ENCODE results near the gene SDK1.

Gene SDK1

DNA sequence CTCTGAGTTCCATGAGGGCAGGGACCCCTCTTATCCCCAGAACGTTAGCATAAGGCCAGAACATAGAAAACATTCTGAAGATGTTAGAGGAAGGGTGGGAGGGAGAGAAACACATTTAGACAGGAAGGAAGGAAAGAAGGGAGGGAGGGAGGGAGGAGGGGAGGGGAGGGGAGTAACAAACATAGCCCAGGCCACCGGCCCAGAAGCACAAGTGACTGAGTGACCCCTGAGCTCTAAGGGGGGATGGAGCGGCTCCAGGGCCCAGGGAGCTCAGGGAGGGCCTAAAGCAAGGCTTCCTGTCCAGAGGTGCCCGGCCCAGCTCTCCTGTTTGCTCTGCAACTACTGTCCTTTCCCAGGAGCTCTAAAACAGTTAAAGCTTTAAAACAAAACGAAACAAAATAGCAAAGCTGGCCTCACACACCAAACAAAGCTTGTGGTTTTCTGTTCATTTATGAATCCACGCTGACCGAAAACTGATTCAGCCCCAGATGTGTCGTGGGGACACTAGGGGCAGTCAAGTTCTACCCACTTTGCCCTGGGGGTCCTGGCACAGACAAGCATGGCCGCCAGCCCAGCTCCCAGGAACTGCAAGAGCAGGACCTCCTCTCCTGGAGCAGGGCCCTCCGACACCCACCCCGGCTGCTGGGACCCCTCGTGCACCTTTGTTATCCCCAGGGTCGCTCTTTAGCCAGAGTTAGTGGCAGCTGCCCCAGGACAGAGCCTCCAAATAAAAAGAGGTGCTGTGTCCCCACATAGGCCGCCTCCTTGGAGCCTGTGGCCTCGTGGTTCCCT, 884.9 kb downstream of the SDK1 start:
- no peak for DNase-seq (ENCODE audit: low read depth in 2 of 2, low spot score in 1 of 2)

GRCh38 chr7:4186513-4186780, 885.4 kb downstream of the SDK1 start:
- no peak for DNase-seq (ENCODE audit: low read depth in 2 of 2, low spot score in 1 of 2)

DNA sequence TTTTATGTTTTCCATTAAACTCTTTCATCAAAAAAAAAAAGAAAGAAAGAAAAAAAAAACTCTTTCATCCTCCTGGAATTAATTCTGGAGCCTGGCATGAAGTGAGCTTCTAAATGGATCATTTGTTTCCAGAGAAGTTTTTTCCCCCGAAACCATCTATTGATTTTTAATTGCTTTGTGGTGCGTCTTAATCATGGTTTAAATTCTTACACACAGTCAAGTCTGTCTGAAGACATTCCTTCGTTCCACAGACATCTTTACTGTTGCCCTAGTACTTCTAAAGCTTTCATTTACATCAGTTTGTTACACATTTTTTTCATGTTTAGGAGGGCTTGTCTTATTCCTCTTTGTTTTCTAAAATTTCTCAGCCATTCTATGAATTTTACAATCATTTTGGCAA, 887.6 kb downstream of the SDK1 start:
- no peak for DNase-seq (ENCODE audit: low read depth in 2 of 2, low spot score in 1 of 2)

GRCh38 chr7:4189131-4189570, 888.1 kb downstream of the SDK1 start:
- no peak for DNase-seq (ENCODE audit: low read depth in 2 of 2, low spot score in 1 of 2)

DNA sequence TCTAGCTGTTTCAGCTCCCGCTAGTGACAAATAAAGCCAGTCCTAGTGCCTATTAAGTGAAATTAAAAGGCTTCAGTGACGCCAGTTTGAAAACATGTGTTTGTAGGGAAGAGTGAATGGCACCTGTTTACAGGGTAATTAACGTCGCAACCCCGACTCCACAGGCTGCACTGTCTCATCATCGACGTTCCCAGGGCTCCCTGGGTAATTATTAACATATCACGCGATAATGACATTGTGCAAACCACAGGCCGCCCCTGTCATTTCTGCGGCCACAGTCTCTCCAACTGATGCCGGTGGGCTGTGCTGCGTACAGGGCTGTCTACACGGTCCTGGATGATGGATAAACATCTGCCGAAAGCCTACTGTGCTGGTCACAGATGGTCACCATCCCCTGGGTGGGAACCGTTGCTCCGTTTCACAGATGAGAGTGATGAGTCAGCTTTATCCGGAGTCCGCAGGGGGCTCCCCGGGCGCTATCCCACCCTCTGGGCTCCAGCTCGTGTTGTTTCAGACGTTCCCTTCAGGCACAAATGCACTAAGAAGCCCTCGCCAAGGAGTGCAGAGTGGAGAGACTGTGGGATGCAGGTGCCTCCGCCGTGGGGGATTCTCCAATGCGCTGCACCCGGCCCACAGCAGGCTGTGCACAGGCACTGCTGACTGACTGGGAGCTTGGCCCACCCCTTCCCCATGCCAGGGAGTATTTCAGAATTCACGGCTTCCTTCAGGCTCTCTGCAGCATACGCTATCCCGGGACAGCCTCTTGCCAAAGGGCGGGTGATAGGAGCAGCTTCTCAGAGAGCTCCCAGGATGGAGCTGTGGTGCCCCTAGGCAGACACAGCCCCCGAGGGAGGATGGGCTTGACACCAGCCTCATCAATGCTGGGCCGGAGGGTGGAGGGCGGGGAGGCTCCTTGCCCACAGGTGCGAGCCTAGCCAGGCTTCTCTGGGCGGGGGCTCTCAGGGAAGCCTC, 889.2 kb downstream of the SDK1 start:
- no peak for DNase-seq (ENCODE audit: low read depth in 2 of 2, low spot score in 1 of 2)

DNA sequence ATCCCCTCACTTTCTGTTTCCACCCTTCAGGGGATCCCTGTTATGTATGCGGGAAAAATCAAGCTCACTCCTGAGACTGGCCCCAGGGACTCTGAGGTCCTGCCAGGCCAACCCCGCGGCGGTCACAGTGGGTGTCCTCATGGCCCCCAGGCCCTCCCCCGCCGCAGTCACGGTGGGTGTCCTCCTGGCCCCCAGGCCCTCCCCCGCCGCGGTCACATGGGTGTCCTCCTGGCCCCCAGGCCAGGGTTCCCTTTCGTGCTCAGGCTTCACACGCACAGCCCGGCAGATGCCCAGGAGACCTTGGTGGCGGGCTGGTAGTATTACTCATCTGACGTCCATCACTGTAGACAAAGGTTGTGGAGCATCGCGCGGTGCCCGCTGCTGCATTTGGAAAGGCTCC, 890.0 kb downstream of the SDK1 start:
- no peak for DNase-seq (ENCODE audit: low read depth in 2 of 2, low spot score in 1 of 2)

DNA sequence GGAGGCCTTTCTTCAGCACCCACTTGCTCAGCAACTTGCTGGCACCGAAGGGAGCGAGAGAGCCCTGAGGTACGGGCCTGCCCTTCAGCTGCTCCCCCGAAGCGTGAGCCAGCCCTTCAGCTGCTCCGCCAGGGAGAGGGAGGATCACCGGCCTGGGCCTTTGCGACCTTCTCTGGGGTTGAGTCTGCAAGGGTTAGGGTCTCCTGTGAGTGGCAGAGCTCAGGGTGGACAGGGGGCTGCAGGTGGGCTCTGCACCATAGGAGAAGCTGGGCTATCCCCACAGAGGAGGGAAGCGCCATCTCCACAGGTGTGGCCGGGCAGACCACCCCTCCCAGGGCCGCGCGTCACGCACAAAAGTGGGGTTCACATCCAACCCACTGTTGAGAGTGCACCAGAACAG, 890.5 kb downstream of the SDK1 start:
- DNase-seq (ENCODE audit: low read depth in 2 of 2, low spot score in 1 of 2) = no peak

DNA sequence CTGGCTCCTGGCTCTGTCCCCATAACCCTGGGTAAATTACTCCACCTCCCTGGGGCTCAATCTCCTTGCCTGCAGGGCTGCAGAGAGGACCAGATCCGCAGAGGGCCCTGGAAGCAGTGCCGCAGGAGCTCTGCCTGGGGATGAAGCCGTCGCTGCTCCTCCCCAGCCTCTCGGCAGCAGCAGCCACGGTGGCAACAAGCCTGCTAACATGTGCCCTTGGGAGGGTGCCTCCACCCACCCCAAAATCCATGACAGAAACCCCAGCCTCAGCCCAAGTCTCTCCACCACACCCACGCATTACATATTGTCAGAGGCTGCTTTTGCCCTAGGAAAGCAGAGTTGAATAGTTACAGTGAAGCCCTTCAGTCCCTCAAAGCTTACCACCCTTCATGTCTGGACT, 894.6 kb downstream of the SDK1 start:
- no peak for DNase-seq (ENCODE audit: low read depth in 2 of 2, low spot score in 1 of 2)

DNA sequence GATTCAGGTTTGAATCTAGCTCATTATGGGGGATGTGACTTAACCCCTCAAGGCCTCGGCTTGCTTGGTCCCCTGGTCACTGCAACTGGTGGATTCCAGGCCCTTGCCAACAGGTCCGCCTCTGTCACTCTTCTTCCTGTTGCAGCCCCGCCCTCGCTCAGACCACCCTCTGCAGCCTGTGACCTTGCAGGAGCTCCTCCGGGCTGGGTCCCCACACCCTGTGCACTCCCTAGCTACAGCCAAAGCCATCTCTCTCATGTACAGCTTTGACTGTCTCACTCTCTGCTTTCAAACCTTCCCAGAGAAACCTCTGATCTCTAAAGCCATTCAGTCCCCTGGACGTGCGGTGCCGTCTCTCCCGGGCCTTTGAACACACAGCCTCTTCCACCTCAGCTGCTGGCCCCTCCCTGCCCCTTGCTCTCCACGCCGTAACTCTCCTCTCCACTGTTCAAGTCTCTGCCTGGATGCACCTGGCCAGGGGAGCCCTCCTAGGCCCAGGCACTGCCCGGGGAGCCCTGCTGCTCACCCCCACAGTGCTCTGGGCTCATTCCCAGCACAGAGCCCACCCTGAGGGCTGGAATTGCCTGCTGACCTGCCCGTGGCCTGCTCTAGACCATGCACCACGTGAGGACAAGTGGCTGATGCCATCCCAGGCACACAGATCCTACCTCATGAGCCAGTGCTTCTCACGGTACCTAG, 895.2 kb downstream of the SDK1 start:
- no peak for DNase-seq (ENCODE audit: low read depth in 2 of 2, low spot score in 1 of 2)

GRCh38 chr7:4198301-4198700, 897.2 kb downstream of the SDK1 start:
- DNase-seq (ENCODE audit: low read depth in 2 of 2, low spot score in 1 of 2) = no peak

DNA sequence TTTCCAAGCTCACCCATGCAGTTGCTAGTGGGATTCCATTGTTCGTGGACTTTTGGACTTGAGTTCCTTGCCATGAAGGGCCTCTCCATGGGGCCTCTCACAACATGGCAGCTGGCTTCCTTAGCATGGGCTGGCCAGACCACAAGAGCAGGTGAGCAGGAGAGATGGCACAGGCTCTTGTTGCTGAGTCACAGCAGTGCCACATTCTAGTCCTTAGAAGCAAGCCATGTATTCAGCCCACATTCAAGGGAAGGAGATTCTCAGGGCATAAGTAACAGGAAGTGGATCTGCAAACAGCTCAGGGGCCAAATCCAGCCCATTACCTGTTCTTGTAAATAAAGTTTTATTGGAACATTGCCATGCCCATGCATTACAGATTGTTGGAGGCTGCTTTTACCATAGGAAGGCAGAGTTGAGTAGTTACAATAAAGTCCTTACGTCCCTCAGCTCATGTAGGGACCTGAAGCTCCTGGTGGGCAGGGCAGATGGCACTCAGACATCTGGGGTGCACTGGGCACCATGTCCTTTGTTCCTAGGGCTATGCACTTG, 899.6 kb downstream of the SDK1 start:
- DNase-seq (ENCODE audit: low read depth in 2 of 2, low spot score in 1 of 2) = no peak

GRCh38 chr7:4201566-4201965, 900.5 kb downstream of the SDK1 start:
- DNase-seq (ENCODE audit: low read depth in 2 of 2, low spot score in 1 of 2) = no peak

DNA sequence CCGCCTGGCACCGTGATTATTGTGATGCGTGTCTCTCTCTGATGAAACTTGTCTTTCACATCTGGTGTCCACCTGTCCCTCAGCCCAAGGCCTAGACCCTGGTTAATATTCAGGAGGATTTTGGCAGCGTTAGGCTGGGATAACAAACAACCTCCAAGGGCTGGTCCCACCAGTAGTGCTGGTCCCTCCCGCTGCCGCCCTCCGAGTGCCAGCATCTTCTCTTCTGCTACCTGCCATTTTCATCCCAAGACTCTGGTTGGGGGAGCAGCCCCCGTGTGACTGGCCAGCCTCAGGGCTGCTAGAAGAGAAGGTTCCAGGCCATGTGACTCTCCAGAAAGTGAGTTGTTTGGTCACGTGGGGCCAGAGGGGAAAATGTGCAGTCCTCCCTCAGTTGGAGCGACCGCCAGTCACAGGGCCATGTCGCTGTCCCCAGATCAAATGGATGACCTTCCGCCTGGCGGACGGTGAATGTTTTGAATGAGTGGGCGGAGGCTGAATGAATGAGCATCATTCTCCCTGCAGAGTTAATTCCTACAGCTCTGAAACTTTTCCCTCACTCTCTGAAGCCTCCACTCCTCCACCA, 901.2 kb downstream of the SDK1 start:
- DNase-seq (ENCODE audit: low read depth in 2 of 2, low spot score in 1 of 2) = no peak

DNA sequence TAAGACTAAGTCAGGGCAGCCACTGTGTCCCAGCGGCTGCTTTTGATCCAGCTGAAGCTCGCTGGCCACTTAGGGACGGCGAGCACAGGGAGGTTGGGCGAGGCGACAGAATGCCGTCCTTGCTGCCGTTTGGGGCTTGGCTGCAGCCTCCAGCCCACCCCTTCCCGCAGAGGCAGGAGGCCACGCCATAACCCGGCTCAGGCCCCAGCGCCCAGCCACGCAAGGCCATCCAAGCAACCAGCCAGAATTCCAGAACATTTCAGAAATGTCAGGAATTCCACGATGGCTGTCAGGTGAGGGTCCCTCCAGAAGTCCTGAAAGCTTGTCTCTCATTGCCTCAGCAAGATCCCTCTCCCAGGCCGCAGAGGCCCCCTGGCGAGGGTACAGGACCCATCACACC, 901.9 kb downstream of the SDK1 start:
- DNase-seq (ENCODE audit: low read depth in 2 of 2, low spot score in 1 of 2) = no peak

DNA sequence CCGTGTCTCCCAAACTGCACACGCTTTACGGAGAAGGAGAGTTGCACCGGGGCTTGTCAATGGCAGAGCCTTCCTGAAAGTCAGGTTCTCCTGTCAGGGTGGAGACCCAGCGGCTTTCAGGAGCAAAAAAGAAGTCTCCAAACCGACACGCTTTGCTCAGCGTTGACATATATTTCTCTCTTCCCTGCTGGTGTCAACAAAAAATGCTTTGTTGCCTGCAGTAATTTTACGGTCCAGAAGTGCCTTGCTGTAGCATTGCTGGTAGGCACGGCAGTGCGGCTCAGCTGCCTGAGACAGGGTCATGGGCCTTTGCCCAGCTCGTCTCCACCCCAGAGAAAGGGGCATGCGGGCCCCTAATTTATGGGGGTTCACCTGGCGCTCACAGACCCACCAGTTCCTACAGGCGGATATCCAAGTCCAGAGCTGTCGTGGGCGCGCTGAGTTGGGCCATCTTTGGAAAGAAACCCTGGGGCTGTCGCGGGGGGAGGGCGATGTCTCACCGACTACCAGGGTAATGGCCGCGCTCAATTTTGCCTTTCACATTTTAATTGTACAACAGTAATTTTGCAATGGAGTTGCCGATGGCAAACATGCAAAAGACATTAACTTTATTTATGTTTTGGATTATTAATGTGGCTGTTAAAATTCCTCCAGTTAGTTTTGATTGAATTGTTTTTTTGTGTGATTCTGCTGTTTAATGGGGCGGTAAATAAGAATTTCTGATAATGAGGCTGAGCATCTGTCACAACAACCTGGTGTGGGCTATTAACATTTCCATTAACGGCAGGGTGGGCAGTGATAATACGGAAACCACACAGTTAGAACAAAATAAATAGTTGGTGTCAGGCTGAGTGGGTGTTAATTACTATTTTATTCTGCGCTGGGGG, 902.8 kb downstream of the SDK1 start:
- no peak for DNase-seq (ENCODE audit: low read depth in 2 of 2, low spot score in 1 of 2)

DNA sequence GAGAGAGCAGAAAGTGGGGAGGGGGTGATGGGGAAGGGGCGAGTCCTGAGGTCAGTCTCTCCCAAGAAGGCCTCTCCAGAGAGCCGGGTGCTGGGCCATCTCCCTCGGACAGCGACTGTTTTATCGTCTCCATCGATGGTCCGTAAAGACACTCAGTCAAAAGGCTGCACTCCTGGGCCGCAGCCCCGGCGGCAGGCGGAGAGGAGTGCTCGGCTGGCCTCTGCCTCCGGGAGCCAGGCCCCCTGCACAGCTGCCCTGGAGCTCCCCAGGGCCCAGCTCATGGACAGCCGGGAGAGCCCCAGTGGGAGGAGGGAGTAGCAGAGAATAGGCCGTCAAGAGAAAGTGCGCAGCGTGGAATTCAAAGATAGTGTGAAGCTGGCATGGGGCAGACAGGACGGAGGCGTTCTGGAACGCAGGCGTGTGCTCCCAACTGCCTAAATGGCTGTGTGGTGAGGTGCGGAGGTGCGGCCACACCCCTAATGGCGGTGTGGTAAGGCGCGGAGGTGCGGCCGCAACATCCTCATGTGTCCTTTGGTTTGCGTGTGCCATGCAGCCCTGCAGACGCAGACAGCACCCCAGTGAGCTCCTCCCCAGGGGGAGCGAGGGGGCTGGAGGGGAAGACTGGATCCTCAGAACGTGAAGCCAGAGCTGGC, 903.6 kb downstream of the SDK1 start:
- DNase-seq (ENCODE audit: low read depth in 2 of 2, low spot score in 1 of 2) = no peak

DNA sequence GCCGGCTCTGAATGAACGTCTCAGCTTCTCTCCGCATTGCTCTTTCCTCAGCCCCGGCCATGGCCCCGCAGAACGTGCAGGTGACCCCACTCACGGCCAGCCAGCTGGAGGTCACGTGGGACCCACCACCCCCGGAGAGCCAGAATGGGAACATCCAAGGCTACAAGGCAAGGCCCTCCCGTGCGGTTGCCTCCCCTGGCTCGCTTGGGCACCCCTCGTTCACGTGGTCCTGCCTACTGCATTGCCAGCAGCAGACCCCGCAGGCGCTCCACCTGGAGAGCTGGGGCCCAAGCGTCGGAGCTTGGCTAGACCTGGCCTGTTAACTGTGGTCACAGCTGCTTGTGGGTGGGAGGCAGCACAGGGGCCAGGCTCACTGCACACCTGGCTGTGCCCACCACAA, 904.8 kb downstream of the SDK1 start:
- DNase-seq (ENCODE audit: low read depth in 2 of 2, low spot score in 1 of 2) = no peak

DNA sequence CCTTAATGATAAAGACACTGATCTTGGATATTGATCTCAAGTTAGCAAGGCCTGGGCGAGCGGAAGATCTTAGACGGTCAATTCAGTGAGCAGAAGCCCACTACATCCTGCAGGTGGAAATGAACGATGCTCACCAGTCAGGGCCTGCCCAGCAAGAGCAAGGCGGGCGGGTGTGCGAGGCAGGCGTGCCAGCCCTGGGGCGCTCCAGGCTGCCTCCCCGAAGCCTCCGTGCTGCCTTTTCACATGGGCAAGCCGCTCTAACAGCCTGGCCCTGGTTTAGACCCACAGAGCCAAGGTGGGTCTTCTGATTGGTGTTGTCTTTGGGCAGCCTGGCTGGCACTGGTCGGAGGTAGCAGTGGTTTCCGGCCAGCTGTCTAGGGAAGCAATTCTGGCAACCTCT, 906.0 kb downstream of the SDK1 start:
- DNase-seq (ENCODE audit: low read depth in 2 of 2, low spot score in 1 of 2) = no peak

DNA sequence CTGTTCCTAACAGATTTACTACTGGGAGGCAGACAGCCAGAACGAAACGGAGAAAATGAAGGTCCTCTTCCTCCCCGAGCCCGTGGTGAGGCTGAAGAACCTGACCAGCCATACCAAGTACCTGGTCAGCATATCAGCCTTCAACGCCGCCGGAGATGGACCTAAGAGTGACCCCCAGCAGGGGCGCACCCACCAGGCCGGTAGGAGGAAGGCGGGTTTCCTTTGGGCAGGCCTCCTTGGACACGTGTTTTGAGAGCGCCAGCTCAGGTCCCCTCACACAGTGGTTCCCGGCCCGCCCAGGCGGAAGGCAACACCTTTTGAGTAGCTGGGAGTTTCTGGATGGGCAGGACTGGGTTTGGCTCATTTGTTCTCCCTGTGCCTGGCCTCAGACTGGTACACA, 907.0 kb downstream of the SDK1 start:
- DNase-seq (ENCODE audit: low read depth in 2 of 2, low spot score in 1 of 2) = no peak

- DNase-seq (ENCODE audit: low read depth in 2 of 2, low spot score in 1 of 2) = no peak
Measured at GRCh38 chr7:4208586-4208985, 907.5 kb downstream of the SDK1 start.

Measured in stimulated activated CD8-positive, alpha-beta memory T cell treated with anti-CD3 and anti-CD28 coated beads, Interleukin-4, amount 100 ng/mL, for 1 hour (primary cell).